Thyroid gland (tissue), 4 donors: ENCODE measurements around the gene PRELID3B. TPM values are rescaled to one million over a fixed set of nuclear protein-coding genes. Genes with fewer than 3 reads are reported as not detected.

Source experiments
- DNase-seq, 2 donors: peaks; one replicate each; pipeline ENCODE4 v3.0.0-alpha.2; 2019
- H3K27ac ChIP-seq, 3 donors: fragments of 200-600 bp; sonication (generic); 1 replicate in 2 of 3; 2 replicates in 1 of 3; pipeline ENCODE4 v1.5.1; 2016 to 2019; ENCODE audit warnings: mild to moderate bottlenecking in 1 of 3, moderate library complexity in 1 of 3
- H3K27me3 ChIP-seq: fragments of 200-600 bp; sonication (generic); one replicate; pipeline ENCODE4 v1.5.1; 2019
- H3K36me3 ChIP-seq, 2 donors: fragments of 200-600 bp; sonication (generic); one replicate each; pipeline ENCODE4 v1.5.1; 2016 to 2019
- H3K4me1 ChIP-seq, 2 donors: fragments of 200-600 bp; sonication (generic); one replicate each; pipeline ENCODE4 v1.5.1; 2017 to 2019
- H3K4me3 ChIP-seq, 3 donors: fragments of 200-600 bp; sonication (generic); replicated peaks in 1 of 3; 1 replicate in 2 of 3; 2 replicates in 1 of 3; pipeline ENCODE4 v1.5.1; 2016; ENCODE audit warnings: mild to moderate bottlenecking in 1 of 3
- H3K9me3 ChIP-seq: fragments of 200-600 bp; sonication (generic); one replicate; pipeline ENCODE4 v1.5.1; 2017
- POLR2A ChIP-seq, 2 donors: fragments of 450-650 bp; IDR thresholded peaks; one replicate each; pipeline ENCODE4 v1.6.1; 2017; ENCODE audit warnings: antibody characterized with exemption in 2 of 2, mild to moderate bottlenecking in 2 of 2, moderate library complexity in 1 of 2
- WGBS, 2 donors: methylation state at CpG; one replicate each; pipeline ENCODE4 v1.1.5; 2017; 5-methylcytosine and 5-hydroxymethylcytosine counted together
- intact Hi-C: fragments of 100-400 bp; cut with DNase I; formaldehyde crosslinking; loops from one replicate; pipeline ENCODE4 v1.15.1; 2023
- total RNA-seq, 4 donors: library from RNA; depleted of rRNA; stranded (reverse); fragments of >200 nt; gene quantifications; one replicate each; pipeline ENCODE4 v1.2.3, GENCODE V29; 2016
- TF ChIP-seq, protein P1 (sequence below), 6 experiments: fragments of 200-600 bp in 3 of 6; fragments of 450-650 bp in 3 of 6; sonication (generic) in 3 of 6; IDR thresholded peaks; one replicate each; pipeline ENCODE4 v1.5.1; 2016 to 2019; ENCODE audit warnings: antibody characterized with exemption in 6 of 6, mild to moderate bottlenecking in 2 of 6, inconsistent platforms in 1 of 6, moderate library complexity in 1 of 6

PRELID3B gene
- total RNA-seq, 4 donors from 2014 or later, result 74.4 to 112 (median 85.6) TPM

DNA sequence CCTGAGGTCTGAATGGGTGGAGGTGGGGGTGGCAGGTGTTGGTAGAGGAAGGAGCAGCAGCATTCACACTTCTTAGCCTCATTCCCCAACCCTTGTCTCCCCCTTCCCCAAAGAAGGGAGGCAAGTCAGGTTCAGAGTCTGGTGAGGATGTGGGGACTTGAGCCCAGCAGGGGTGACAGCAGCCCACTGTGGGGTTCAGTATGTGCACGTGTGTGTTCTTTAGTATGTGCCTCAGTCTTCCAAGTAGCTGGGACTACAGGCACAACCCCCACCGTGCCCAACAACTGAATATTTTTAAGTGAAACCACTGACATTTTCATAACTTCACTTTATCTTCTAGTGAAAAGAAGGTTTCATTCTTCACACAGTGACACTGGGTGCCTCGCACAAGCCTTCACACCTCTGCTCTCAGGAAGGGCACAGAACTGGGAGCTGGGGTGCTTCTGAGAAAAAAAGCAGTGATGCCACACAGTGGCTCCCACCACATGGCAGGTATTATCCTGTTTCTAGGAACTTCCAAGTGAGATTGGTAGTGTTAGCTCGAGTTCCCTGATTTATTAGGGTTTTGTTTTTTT lies 33.4 kb upstream of the PRELID3B start:
- Histone ChIP-seq H3K4me3 (no peak overlapping the region), H3K4me1 (no peaks in the 10 kb centered on the region), H3K27ac (no peak overlapping the region), H3K27me3 (no peaks in the 10 kb centered on the region), H3K9me3 (no peaks in the 10 kb centered on the region), H3K36me3 (no peaks in the 10 kb centered on the region)
- DNase-seq, result no peak
- intact Hi-C loops, result no loop called here
- TF ChIP-seq, protein P1, sequence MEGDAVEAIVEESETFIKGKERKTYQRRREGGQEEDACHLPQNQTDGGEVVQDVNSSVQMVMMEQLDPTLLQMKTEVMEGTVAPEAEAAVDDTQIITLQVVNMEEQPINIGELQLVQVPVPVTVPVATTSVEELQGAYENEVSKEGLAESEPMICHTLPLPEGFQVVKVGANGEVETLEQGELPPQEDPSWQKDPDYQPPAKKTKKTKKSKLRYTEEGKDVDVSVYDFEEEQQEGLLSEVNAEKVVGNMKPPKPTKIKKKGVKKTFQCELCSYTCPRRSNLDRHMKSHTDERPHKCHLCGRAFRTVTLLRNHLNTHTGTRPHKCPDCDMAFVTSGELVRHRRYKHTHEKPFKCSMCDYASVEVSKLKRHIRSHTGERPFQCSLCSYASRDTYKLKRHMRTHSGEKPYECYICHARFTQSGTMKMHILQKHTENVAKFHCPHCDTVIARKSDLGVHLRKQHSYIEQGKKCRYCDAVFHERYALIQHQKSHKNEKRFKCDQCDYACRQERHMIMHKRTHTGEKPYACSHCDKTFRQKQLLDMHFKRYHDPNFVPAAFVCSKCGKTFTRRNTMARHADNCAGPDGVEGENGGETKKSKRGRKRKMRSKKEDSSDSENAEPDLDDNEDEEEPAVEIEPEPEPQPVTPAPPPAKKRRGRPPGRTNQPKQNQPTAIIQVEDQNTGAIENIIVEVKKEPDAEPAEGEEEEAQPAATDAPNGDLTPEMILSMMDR (IDR thresholded peaks at IDR 0.05), result no peak
- TF ChIP-seq POLR2A (IDR thresholded peaks at IDR 0.05), result no peak
- WGBS, 2 donors, result 83 to 85% methylated on average over 4 of the region's 4 CpGs

DNA sequence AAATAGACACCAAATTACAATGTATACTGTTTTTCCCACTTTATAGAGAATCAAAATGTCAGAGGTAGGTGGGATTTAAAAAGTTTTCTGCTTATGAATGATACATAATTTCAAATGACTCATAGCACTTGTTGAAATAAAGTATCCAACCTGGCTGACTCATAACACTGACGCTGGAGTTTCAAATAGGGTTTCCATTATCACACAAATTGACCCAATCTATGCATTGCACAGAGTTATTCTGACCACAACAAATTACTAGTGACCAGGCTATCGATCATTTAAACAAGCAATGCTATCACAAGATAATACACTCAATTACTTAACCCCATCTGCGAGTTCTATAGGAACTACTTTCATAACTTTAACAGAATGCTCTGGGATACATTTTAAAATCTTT lies 31.9 kb upstream of the PRELID3B start:
- DNase-seq, result no peak
- TF ChIP-seq POLR2A (IDR thresholded peaks at IDR 0.05), result no peak
- TF ChIP-seq, protein P1 (IDR thresholded peaks at IDR 0.05), result no peak
- Histone ChIP-seq H3K36me3 (no peaks in the 10 kb centered on the region), H3K4me3 (no peak overlapping the region), H3K9me3 (no peaks in the 10 kb centered on the region), H3K27me3 (no peaks in the 10 kb centered on the region), H3K27ac (no peak overlapping the region), H3K4me1 (no peaks in the 10 kb centered on the region)
- intact Hi-C loops, result no loop called here
- WGBS, 2 donors, result 49 to 55% methylated on average over 3 of the region's 3 CpGs

DNA sequence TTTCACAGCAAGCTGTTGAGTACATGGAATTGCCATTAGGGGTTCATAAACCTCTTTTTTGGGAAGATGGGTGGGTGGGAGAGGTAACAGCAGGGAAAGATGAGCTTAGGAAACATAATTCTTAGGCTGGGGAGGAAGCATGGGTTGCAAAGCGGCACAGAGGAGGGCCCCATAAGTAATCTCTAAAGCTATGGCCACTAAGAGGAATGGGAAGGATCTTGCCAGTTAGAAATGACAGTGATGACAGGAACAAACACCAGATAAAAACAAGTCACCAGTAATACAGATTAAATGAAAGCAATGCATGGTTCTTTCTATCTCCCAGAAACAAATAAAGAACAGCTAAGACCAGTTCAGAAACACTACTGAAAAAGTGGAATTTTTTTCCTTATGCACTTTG lies 31.0 kb upstream of the PRELID3B start:
- no peaks in the 10 kb centered on the region for H3K36me3 ChIP-seq
- H3K27me3 ChIP-seq, result no peaks in the 10 kb centered on the region
- 92 to 95% methylated on average over 1 of the region's 1 CpG for WGBS, 2 donors
- H3K4me3 ChIP-seq, result no peak overlapping the region
- TF ChIP-seq POLR2A (IDR thresholded peaks at IDR 0.05), result no peak
- TF ChIP-seq, protein P1 (IDR thresholded peaks at IDR 0.05), result no peak
- DNase-seq, result no peak
- intact Hi-C loops, result no loop called here
- H3K9me3 ChIP-seq, result no peaks in the 10 kb centered on the region
- no peaks in the 10 kb centered on the region for H3K4me1 ChIP-seq
- H3K27ac ChIP-seq, result no peak overlapping the region

DNA sequence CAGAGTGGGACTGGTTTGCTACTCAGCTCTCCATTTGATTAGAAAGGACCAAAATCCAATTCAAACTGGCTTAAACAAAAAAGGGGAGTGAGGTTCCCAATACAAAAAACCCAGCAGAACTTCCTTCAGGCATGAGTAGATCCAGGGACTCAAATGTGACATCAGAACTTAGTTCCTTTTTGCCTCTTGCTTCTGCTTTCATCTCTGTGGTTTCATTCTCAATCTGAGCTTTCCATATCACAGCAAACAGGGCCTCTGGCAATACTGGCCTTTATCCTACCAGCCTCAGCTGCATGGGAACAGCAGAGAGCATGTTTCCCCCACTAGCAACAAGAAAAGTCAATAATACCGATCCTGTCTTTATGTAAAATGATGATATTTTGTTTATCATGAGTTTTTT lies 28.6 kb upstream of the PRELID3B start:
- H3K4me1 ChIP-seq, result no peaks in the 10 kb centered on the region
- no peak overlapping the region for H3K27ac ChIP-seq
- intact Hi-C loops, result no loop called here
- H3K9me3 ChIP-seq, result no peaks in the 10 kb centered on the region
- DNase-seq, result no peak
- no peak overlapping the region for H3K4me3 ChIP-seq
- H3K36me3 ChIP-seq, result no peaks in the 10 kb centered on the region
- TF ChIP-seq, protein P1 (IDR thresholded peaks at IDR 0.05), result no peak
- TF ChIP-seq POLR2A (IDR thresholded peaks at IDR 0.05), result no peak
- H3K27me3 ChIP-seq, result no peaks in the 10 kb centered on the region
- 90 to 91% methylated on average over 1 of the region's 1 CpG for WGBS, 2 donors

DNA sequence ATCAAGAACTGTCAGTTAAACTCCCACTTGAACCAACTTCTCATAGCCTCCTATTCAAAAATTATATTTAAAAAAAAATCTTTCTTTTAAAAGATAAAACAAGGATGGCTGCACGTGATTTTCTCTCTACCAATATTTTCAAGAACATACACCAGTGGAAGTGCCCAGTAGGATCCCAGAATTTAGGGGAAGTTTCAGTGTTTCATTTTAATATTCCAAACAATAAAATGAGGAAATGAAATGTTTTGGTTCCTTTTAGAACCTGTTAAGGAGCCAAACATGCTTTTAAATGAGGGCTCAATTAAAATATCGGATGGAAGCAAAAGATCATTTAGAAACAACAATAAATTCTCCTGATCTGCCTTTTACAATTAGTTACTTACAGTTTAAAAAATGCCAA lies 26.4 kb upstream of the PRELID3B start:
- Histone ChIP-seq H3K27ac (no peak overlapping the region), H3K4me1 (peaks cover 0 to 2% of the 10 kb centered on the region in 2 donors), H3K4me3 (no peak overlapping the region), H3K9me3 (no peaks in the 10 kb centered on the region), H3K27me3 (no peaks in the 10 kb centered on the region), H3K36me3 (no peaks in the 10 kb centered on the region)
- TF ChIP-seq, protein P1 (IDR thresholded peaks at IDR 0.05), result no peak
- no peak for TF ChIP-seq POLR2A (IDR thresholded peaks at IDR 0.05)
- DNase-seq, result no peak
- intact Hi-C loops, result no loop called here
- 42 to 59% methylated on average over 2 of the region's 2 CpGs for WGBS, 2 donors
